Smooth muscle cell of the brain vasculature (primary cell): ENCODE data around the gene GSDME.

Experiments
- DNase-seq: peaks from one replicate; pipeline ENCODE4 v3.0.0-alpha.2; 2012; ENCODE audit warnings: low read depth, low spot score

Gene GSDME

DNA sequence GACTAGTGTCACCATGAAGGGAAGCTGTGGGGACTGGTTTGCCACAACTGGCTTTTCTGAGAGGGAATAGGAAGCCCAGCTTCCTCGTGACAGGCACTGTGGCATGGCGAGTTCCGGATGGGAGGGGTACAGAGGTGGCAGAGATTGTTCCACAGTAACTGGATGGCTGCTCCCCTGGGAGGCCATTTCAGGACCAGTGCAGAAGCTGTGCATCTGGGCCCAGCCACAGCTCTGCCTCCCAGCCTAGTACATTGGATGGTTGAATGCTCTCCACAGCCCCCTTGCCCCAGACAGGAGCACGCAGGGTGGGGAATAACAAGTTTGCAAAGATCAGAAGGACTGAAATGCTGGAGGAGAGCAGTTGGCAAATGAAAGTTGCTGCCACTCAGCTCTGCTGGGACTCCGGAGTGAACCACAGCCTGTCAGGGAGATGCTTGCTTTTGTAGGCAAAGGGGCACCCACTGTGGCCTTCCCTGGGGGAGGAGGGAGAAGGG lies 51.8 kb downstream of the GSDME start:
- no peak for DNase-seq

- no peak for DNase-seq
Observed at GRCh38 chr7:24704311-24704710, 53.0 kb downstream of the GSDME start.

DNA sequence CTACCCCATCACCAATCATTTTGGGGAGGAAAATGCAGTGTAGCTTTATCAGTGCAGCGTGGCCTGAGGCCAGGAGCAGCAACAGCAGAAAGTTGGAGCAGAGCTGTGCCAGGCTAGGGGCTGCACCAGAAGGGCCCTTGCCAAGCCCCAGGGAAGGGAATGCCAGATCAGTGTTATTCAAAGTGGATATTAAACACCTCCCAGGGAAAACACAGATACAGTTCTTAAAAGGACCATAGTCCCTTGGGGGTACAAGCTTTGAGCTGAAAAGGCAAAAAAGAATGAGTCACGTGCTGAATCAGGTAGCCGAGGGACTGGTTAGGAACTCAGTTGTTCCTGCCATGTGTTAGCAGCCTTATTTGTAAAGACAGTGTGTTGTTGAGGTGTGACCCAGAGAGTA lies 54.0 kb downstream of the GSDME start:
- no peak for DNase-seq

GRCh38 chr7:24702755-24703154 lies 54.5 kb downstream of the GSDME start:
- DNase-seq = no peak

- DNase-seq = peak; percentile 79
Observed at GRCh38 chr7:24701261-24702235, 55.7 kb downstream of the GSDME start.

DNA sequence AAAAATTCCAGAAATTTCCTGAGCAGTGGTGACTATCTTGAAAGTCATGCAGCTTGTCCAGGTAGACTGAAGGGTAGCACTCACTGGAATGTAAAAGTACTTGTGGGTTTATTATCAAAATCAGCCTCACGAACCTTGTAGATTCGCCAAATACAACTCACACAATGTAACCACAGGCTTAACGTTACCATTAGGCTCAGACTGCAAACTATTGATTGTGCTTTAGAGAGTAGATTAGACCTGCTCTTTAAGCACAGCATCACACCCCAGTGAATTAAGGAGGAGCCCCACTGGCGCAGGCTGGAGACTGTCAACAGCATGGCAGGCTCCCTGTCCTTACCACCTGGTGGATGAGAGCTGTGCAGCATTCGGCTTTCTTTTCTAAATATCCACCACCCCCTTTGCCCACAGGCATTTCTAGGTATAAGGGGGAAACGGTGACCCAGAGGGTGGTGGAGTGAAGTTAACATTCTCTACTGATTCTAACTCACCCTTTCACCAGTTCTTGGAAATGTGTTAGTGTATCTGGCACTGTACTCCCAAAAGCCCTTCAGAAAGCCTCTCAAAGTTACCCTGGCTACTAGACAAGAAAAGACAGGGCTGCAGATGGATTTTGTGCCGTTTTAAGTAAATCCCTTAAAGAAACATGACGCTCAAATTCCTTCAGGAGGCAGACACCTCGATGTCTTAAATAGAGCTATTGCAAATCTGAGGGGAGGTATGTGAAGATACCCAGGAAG lies 56.6 kb downstream of the GSDME start:
- DNase-seq = no peak

DNA sequence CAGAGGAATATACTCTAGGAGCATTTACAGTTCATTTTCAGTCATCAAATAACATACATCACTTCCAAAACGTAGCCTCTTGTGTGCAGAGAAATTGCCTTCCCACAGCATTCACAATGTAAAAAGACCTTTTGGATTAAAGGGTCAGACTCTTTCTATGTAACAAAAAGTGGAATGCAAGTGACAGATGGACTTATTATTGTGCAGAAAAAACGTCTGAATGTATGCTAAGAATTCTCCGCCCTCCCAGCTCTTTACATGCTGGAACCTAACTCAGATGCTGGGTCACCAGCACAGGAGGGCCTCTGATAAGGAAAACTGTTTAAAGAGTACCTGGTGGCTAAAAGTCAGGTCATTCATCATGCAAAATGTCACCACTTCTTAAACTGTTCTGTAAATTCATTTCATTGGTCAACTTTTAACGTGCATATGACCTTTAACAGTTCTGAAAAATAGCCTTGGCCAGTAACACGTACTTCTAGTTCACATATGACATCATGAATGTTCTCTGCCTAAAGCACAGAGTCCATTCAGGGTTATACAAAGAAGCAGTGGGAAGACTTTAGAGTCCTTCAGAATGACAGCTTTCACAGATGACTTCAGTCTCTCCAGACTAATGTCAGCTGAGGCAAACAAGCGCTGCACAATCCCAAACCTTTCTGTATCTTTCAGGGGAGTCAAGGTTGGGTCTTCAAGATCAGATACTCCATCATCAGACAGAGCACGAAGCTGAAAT lies 58.6 kb downstream of the GSDME start:
- DNase-seq = no peak

GRCh38 chr7:24697416-24697815 lies 59.8 kb downstream of the GSDME start:
- no peak for DNase-seq

DNA sequence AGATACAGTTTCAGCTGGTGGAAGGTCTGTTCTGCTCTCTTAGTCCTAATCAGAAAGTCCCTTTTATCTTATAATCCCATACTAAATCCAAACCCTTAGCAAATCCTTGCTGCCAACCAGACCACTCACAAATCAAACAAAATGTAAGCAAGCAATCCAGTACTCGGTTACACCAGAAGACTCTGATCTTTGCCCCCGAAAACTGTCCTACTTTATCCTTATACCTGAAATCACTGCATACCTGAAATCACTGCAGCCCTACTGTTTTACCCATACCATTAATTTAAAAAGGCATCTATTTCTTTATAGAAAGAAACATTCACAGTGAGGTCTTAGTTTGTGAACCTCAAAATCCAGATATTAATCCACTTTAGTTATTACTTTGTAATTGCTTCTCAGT lies 64.7 kb downstream of the GSDME start:
- no peak for DNase-seq

GRCh38 chr7:24690251-24690650 lies 67.0 kb downstream of the GSDME start:
- no peak for DNase-seq

GRCh38 chr7:24685708-24686107 lies 71.6 kb downstream of the GSDME start:
- DNase-seq = no peak

DNA sequence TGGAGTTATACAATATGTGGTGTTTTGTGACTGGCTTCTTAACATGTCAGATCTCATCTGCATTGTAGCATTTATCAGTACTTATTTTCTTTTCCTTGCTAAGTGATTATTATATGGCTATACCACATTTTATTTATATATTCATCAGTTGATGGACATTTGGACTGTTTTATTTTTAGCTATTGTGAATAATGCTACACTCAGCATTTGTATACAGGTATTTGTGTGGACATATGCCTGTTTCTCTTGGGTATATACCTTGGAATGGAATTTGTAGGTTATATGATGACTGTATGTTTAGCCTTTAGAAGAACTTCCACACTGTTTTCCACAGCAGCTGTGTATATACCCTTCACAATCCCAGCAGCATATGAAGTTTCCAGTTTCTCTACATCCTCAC lies 86.5 kb downstream of the GSDME start:
- no peak for DNase-seq

DNA sequence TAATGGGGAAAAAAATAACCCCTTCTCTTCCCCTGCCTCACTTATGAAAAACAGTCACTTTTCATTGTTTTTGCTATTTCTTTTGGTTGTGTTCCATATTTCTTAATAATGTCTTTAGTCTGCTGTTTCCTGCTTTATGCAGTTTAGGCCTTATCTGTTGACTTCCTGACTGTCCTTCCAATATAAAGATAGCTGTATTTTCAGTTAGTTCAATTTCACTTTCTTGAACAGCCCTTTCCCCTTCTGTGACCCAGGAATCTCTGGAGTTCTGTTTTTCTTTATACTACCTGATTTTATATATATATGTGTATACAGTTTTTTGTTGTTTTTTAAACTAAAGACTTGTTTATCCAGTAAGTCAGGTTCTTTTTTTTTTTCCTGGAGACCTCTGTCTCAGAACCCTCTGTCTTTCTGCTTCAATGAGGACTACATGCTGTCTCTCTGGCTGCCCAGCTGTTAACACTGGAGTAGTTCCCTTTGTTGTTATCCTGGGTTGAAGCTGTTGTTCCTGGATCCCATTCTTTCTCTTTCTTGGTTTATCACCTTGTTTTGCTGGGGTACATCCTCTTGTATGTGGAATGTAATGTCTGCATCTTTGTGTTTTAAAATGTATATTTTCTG lies 87.2 kb downstream of the GSDME start:
- no peak for DNase-seq

DNA sequence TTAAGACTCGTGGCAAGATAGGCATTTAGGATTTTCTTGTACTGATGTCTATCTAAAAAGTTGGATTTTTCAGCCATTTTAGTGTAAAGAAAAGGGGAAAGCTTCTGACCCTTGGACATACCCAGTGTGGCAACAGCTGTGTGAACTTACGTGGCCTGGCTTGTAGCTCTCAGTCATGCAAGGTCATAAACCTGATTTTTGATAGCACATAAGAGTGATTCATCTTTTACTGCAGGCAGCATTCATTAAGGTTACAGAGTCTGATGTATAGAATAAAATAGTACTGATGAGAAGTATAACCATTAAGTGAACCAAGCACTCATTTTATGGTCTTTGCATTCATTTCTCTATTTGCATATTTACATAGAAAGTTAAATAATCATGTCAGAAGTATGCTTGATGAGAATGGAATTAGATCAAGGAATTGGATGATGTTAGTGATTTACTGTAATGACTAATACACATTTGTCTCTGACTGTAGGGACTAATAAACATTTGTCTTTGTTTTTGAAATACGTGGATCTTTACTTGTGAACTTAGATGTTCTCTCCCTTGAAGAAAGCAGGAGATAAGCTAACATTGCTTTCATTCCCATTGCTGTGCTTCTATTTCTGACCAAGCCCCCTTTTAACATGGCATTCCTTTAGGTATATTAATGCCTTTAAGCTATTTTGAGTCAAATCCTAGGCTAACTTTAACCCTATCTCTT lies 88.2 kb downstream of the GSDME start:
- no peak for DNase-seq

GRCh38 chr7:24665564-24666294 lies 91.5 kb downstream of the GSDME start:
- peak; percentile 32 for DNase-seq

DNA sequence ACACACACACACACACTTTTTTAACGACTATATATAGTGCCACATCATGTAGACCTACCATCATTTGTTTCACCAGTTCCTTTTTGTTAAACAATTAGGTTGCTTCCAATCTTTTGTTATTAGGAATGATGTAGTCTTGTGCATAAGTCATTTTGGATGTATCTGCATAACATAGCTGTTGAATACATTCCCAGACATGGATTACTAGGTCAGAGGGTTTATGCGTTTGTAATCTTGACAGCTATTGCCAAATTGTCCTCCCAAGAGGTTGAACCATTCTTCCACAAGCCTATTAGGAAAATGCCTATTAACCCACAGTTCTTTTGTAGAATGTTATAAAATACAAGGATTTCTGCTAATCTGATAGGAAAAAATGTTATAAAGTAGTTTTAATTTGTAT lies 96.7 kb downstream of the GSDME start:
- no peak for DNase-seq

DNA sequence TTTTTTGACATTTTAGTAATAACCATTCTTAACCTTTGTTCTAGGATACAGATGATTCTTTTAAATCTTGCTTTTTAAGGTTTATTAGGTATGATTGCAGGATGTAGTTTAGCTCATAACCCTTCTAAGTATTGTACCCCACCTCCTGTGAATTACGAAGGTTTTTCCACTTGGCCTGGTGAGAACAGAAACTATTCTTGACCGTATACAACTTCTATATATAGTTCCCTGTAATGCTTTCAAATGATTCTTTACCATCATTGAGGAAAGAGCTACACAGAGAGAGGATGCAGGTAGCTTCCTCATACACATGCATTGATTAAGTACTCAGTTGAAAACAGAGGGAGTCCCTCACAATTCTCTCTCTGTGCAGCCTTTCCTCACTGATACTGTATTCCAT lies 97.8 kb downstream of the GSDME start:
- no peak for DNase-seq

DNA sequence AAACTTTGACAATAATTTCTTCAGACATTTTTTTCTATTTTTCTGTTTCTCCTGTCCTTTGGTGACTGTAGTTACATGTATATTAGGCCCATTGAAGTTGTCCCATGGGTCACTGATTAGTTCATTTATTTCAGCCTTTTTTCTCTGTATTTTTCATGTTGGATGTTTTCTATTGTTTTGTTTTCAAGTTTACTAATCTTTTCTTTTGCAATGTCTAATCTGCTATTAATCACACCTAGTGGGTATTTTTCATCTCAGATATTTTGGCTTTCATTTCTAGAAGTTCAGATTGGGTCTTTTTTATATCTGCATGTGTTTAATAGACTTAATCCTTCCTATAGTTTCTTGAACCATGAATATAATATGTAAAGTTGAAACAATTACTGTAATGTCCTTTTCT lies 99.3 kb downstream of the GSDME start:
- no peak for DNase-seq

DNA sequence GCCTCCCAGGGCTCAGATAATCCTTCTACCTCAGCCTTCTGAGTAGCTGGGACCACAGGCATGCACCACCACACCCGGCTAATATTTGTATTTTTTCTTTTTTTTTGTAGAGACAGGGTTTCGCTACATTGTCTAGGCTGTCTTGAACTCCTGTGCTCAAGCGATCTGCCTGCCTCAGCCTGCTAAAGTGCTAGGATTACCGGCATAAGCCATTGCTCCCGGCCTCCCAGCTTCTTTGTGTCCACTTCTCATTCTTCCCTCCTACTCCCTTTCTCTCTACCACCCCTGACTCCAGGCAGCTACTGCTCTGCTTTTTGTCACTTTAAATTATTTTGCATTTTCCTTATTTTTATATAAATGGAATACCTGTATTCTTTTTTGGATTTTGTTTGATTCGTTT lies 100.7 kb downstream of the GSDME start:
- no peak for DNase-seq

DNA sequence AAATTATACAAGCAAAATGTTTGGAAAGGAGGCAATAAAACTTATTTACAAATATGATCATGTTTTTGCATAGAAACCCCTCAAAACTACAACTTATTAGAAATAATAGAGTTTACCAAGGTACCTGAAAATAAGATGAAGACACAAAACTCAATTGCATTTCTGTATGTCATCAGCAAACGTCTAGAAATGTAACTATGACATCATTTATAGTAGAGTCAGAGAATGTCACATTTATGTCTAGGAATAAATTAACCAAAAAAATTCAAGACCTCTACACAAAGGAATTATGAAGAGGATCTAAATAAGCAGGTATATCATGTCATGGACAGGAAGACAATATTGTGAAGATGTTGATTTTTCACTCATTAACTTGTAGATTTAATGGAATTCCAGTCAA lies 103.0 kb downstream of the GSDME start:
- no peak for DNase-seq
